Panc1 (cell line): Measurements from ENCODE around the gene PHLDB2. TPM values are rescaled to one million over a fixed set of nuclear protein-coding genes. Genes with fewer than 3 reads are reported as not detected.

Experiments used
- ATAC-seq: fragments of 200-7000 bp; cut with Tn5 transposase; 2 replicates; pipeline ENCODE4 v1.9.1; 2020; ENCODE audit warnings: mild to moderate bottlenecking, moderate library complexity
- BruUV-seq: library from RNA; stranded (reverse); fragments of 400-500 nt; replicated peaks from 2 replicates; lab custom pipeline; 2021; lab: Mats Ljungman, UMichigan
- CTCF ChIA-PET: fragments of 300-600 bp; sonication (Branson Sonifier 250); formaldehyde crosslinking; loops from one replicate; lab custom pipeline; 2022; ENCODE audit warnings: antibody characterized with exemption; lab: Charles Lee
- POLR2A ChIA-PET: fragments of 300-600 bp; sonication (Branson Sonifier 250); formaldehyde crosslinking; loops from one replicate; lab custom pipeline; 2022; ENCODE audit warnings: antibody characterized with exemption; lab: Charles Lee
- DNase-seq: peaks from one replicate; pipeline ENCODE4 v3.0.0-alpha.2; 2010; ENCODE audit warnings: low read depth, low spot score
- H3K27ac ChIP-seq: 2 replicates; pipeline ENCODE4 v1.5.1; 2011; ENCODE audit warnings: mild to moderate bottlenecking, low read length, inconsistent platforms
- H3K27me3 ChIP-seq: fragments of 200-500 bp; sonication (Bioruptor generic); 2 replicates; pipeline ENCODE4 v1.6.0; 2014; ENCODE audit warnings: low read length, inconsistent platforms; ENCODE audit not compliant: control insufficient read depth, insufficient read depth
- H3K36me3 ChIP-seq: fragments of 200-500 bp; sonication (Bioruptor generic); 2 replicates; pipeline ENCODE4 v1.5.1; 2014; ENCODE audit warnings: inconsistent platforms, mild to moderate bottlenecking, low read length, moderate library complexity; ENCODE audit not compliant: control insufficient read depth, insufficient read depth
- H3K4me1 ChIP-seq: 2 replicates; pipeline ENCODE4 v1.5.1; 2011; ENCODE audit warnings: inconsistent platforms, mild to moderate bottlenecking, low read length, moderate library complexity; ENCODE audit not compliant: control insufficient read depth, insufficient read depth
- H3K4me3 ChIP-seq, 2 experiments: 2 replicates each; pipeline ENCODE4 v1.5.1; 2011 to 2012; ENCODE audit warnings: low read depth in 2 of 2, low read length in 2 of 2, mild to moderate bottlenecking in 2 of 2, inconsistent platforms in 1 of 2, moderate library complexity in 1 of 2
- H3K9me3 ChIP-seq: fragments of 200-500 bp; sonication (Bioruptor generic); 2 replicates; pipeline ENCODE4 v1.5.1; 2014; ENCODE audit warnings: low read depth, mild to moderate bottlenecking, inconsistent platforms, low read length, moderate library complexity; ENCODE audit not compliant: control insufficient read depth, insufficient read depth
- CTCF ChIP-seq: fragments of 450-650 bp; IDR thresholded peaks from 2 replicates; pipeline ENCODE4 v1.5.1; 2017; ENCODE audit warnings: mild to moderate bottlenecking
- POLR2AphosphoS5 ChIP-seq: IDR thresholded peaks from 2 replicates; pipeline ENCODE4 v1.6.1; 2012; ENCODE audit warnings: mild to moderate bottlenecking, low read depth, low read length, moderate library complexity
- REST ChIP-seq, 2 experiments: IDR thresholded peaks; 2 replicates each; pipeline ENCODE4 v1.6.1; 2011 to 2012; ENCODE audit warnings: low read depth in 2 of 2, control low read depth in 1 of 2, low read length in 1 of 2, mild to moderate bottlenecking in 1 of 2, moderate library complexity in 1 of 2; ENCODE audit not compliant: insufficient read depth in 1 of 2
- SIN3A ChIP-seq: IDR thresholded peaks from 2 replicates; pipeline ENCODE4 v1.6.1; 2012; ENCODE audit warnings: low read depth, mild to moderate bottlenecking, low read length, moderate library complexity, borderline replicate concordance; ENCODE audit not compliant: insufficient read depth
- TCF7L2 ChIP-seq: IDR thresholded peaks from 2 replicates; pipeline ENCODE4 v1.6.1; 2011; ENCODE audit warnings: mild to moderate bottlenecking, low read depth, low read length, inconsistent platforms
- in situ Hi-C: cut with HindIII; loops from 2 replicates; pipeline ENCODE4 v1.10.0; 2016; ENCODE audit warnings: low sequenced_read_pairs, low pct_unique_long_range_greater_than_20kb
- intact Hi-C: fragments of 100-400 bp; cut with micrococcal nuclease; formaldehyde crosslinking; loops from one replicate; pipeline ENCODE4 v1.10.0; 2022; ENCODE audit not compliant: unreplicated experiment
- total RNA-seq: library from RNA; stranded (reverse); gene quantifications from one replicate; pipeline ENCODE4 v1.2.1, GENCODE V29; 2021; ENCODE audit not compliant: unreplicated experiment

PHLDB2 gene
- total RNA-seq, 1 experiment from 2014 or later: 11.3 TPM

GRCh38 chr3:112000367-112000771 is 141.3 kb downstream of the PHLDB2 start:
- DNase-seq (no peak), ATAC-seq (no peak)
- no peak overlapping the region for H3K27ac ChIP-seq
- no TSS peak for BruUV-seq
- no peaks in the 10 kb centered on the region for H3K9me3 ChIP-seq
- no peak overlapping the region for H3K4me3 ChIP-seq
- ChIA-PET CTCF (interaction anchor here (0.8 kb wide), 1 partner anchor 13 kb away, joined by 3 read pairs; no protein-coding TSS in a partner anchor), POLR2A (no interaction called here)
- no peaks in the 10 kb centered on the region for H3K4me1 ChIP-seq
- TF ChIP-seq CTCF (no peak), SIN3A (no peak), REST (IDR thresholded peaks at IDR 0.05; ENCODE audit: insufficient read depth in 1 of 2, low read depth in 2 of 2, low read length in 1 of 2) (no peak), TCF7L2 (no peak), POLR2AphosphoS5 (no peak)
- in situ Hi-C loops: no loop called here
- intact Hi-C loops: no loop called here
- H3K36me3 ChIP-seq: no peaks in the 10 kb centered on the region
- no peaks in the 10 kb centered on the region for H3K27me3 ChIP-seq

GRCh38 chr3:112000966-112001365 is 141.9 kb downstream of the PHLDB2 start:
- Histone ChIP-seq H3K36me3 (no peaks in the 10 kb centered on the region), H3K9me3 (no peaks in the 10 kb centered on the region), H3K27me3 (no peaks in the 10 kb centered on the region), H3K4me1 (no peaks in the 10 kb centered on the region), H3K4me3 (no peak overlapping the region), H3K27ac (no peak overlapping the region)
- in situ Hi-C loops: no loop called here
- no peak for TF ChIP-seq TCF7L2
- no peak for TF ChIP-seq POLR2AphosphoS5
- no peak for TF ChIP-seq SIN3A
- no peak for TF ChIP-seq CTCF
- TF ChIP-seq REST (IDR thresholded peaks at IDR 0.05; ENCODE audit: insufficient read depth in 1 of 2, low read depth in 2 of 2, low read length in 1 of 2): no peak
- ATAC-seq (no peak), DNase-seq (no peak)
- ChIA-PET CTCF (no interaction called here), POLR2A (no interaction called here)
- BruUV-seq: no TSS peak
- intact Hi-C loops: no loop called here
